ENCODE measurements around the gene CHMP4A. TPM values are rescaled to one million over a fixed set of nuclear protein-coding genes. Genes with fewer than 3 reads are reported as not detected.

CHMP4A gene
- total and polyA plus RNA-seq, 2 of the 13 experiments (the other 11 are each of a cell fraction or from before 2014, with no cell fraction given), result 83.6 to 113 TPM

- TF ChIP-seq ZNF816 (CRISPR knock-in tag; IDR thresholded peaks at IDR 0.05; ENCODE audit: borderline replicate concordance) (peak; percentile 95; the same call in 1 of the 2 replicates), MZF1 (CRISPR knock-in tag; IDR thresholded peaks at IDR 0.05; ENCODE audit: borderline replicate concordance) (0 out of 2 replicates have a peak, but pooled peaks have one; percentile 23), ZNF17 (CRISPR knock-in tag; IDR thresholded peaks at IDR 0.05) (peak; percentile 61; the same call in 1 of the 2 replicates), CSRNP2 (CRISPR knock-in tag; conservative IDR thresholded peaks at IDR 0.05; ENCODE audit: low read depth) (no peak), DZIP1 (CRISPR knock-in tag; IDR thresholded peaks at IDR 0.05) (no peak; the same call in 1 of the 2 replicates), ZFP90 (CRISPR knock-in tag; IDR thresholded peaks at IDR 0.05; ENCODE audit: borderline replicate concordance) (peak; percentile 97; the same call in 1 of the 2 replicates), SMARCE1 (IDR thresholded peaks at IDR 0.05; ENCODE audit: borderline replicate concordance) (no peak), ZNF124 (CRISPR knock-in tag; IDR thresholded peaks at IDR 0.05) (peak; percentile 97), NR2F6 (IDR thresholded peaks at IDR 0.05) (peak; percentile 88), NR2F6 (CRISPR knock-in tag; IDR thresholded peaks at IDR 0.05) (peak; percentile 98), CREM (IDR thresholded peaks at IDR 0.05) (peak; percentile 77), CREM (CRISPR knock-in tag; IDR thresholded peaks at IDR 0.05) (no peak; the same call in 1 of the 2 replicates), ZNF567 (CRISPR knock-in tag; IDR thresholded peaks at IDR 0.05; ENCODE audit: borderline replicate concordance) (peak; percentile 99; the same call in 1 of the 2 replicates), JARID2 (CRISPR knock-in tag; IDR thresholded peaks at IDR 0.05; ENCODE audit: insufficient replicate concordance) (peak; percentile 94), TP53 (CRISPR knock-in tag; conservative IDR thresholded peaks at IDR 0.05) (peak; percentile 92), ATF1 (CRISPR knock-in tag; IDR thresholded peaks at IDR 0.05) (no peak), LCORL (IDR thresholded peaks at IDR 0.05) (no peak; the same call in 1 of the 2 replicates), LCORL (CRISPR knock-in tag; IDR thresholded peaks at IDR 0.05) (peak; percentile 99), PHF5A (CRISPR knock-in tag; IDR thresholded peaks at IDR 0.05; ENCODE audit: low read depth, unreplicated experiment) (peak; percentile 100), IRF9 (CRISPR knock-in tag; IDR thresholded peaks at IDR 0.05; ENCODE audit: borderline replicate concordance) (peak; percentile 100), NRL (CRISPR knock-in tag; IDR thresholded peaks at IDR 0.05; ENCODE audit: borderline replicate concordance) (peak; percentile 93), MEIS1 (CRISPR knock-in tag; IDR thresholded peaks at IDR 0.05; ENCODE audit: borderline replicate concordance) (no peak), KDM1A (CRISPR knock-in tag; IDR thresholded peaks at IDR 0.05) (peak; percentile 99), ZNF251 (CRISPR knock-in tag; IDR thresholded peaks at IDR 0.05) (no peak), CCAR2 (optimal IDR thresholded peaks at IDR 0.05; ENCODE audit: low read depth, low read length) (peak; percentile 69)
These were observed 52.2 kb downstream of the CHMP4A start, which contains the start of gene IRF9 (continued) for GRCh38 chr14:24160850-24161804.

Data from HepG2 (cell line).